PC-9 (cell line): ENCODE data around the gene AKR7A2.

Experiments used
- EZH2 ChIP-seq: fragments of 200-600 bp; sonication (generic); IDR thresholded peaks from 2 replicates; pipeline ENCODE4 v1.8.0; 2017; ENCODE audit warnings: antibody characterized with exemption, low read depth
- TF ChIP-seq, protein P1 (sequence below): fragments of 200-600 bp; sonication (generic); conservative IDR thresholded peaks from 2 replicates; pipeline ENCODE4 v1.6.1; 2017; ENCODE audit warnings: mixed run types, antibody characterized with exemption, mild to moderate bottlenecking, moderate library complexity

GRCh38 chr1:19310720-19311502 lies 1.0 kb downstream of the AKR7A2 start:
- TF ChIP-seq, protein P1, sequence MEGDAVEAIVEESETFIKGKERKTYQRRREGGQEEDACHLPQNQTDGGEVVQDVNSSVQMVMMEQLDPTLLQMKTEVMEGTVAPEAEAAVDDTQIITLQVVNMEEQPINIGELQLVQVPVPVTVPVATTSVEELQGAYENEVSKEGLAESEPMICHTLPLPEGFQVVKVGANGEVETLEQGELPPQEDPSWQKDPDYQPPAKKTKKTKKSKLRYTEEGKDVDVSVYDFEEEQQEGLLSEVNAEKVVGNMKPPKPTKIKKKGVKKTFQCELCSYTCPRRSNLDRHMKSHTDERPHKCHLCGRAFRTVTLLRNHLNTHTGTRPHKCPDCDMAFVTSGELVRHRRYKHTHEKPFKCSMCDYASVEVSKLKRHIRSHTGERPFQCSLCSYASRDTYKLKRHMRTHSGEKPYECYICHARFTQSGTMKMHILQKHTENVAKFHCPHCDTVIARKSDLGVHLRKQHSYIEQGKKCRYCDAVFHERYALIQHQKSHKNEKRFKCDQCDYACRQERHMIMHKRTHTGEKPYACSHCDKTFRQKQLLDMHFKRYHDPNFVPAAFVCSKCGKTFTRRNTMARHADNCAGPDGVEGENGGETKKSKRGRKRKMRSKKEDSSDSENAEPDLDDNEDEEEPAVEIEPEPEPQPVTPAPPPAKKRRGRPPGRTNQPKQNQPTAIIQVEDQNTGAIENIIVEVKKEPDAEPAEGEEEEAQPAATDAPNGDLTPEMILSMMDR = no peak
- no peak for TF ChIP-seq EZH2
